Measurements from ENCODE around the gene CABCOCO1.

- TF ChIP-seq TEAD4 (IDR thresholded peaks at IDR 0.05) (no peak), EP300 (IDR thresholded peaks at IDR 0.05; ENCODE audit: borderline replicate concordance) (no peak)
These were observed 95.0 kb downstream of the CABCOCO1 start for GRCh38 chr10:61757525-61758397.
